Activated CD4-positive, alpha-beta T cell treated with anti-CD3 and anti-CD28 coated beads, Interleukin-2, amount 50 U/mL, for 24 hours (primary cell): Measurements from ENCODE around the gene CTIF.

Experiments
- DNase-seq, 2 donors: peaks; one replicate each; pipeline ENCODE4 v3.0.0-alpha.2; 2020; ENCODE audit warnings: low read depth in 1 of 2, low spot score in 1 of 2

CTIF gene

DNA sequence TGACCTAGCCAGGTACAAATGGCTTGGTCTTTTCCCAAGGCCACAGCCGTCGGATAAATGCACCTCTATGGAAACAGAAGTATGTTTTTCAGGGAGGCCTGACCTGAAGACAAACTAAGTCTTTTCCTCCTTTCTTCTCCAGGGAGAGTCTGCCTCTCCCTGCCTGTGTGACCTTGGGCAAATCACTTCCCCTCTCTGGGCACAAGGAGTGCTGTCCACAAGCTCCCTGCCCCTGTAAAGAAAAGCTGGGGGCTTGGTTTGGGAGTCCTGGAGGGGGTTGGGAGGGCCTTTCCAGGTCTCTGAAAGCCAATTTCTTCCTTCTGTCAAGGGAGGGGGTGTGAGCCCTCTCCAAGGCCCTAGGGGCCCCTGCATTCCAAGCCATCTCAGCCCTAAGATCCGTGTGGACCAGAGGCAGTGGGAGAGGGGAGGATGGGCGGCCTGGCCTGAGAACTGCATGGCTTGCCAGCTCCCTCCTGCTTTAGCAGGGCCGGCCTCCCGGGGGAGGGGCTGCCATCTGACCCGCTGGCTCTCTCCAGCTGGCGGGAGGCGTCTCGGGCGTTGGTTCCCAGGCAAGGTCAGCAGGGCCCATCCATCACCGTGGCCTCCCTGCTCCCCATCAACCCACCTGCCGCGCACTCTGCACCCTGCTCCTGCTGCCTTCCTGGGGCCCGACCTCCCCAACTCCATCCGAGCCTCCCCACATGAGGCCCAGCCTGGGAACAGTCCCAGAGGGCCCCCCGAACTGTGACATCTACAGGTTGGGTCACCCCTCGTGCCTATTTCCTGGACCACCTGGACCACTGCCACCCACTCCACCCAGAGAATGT is 350.5 kb downstream of the CTIF start:
- no peak for DNase-seq

DNA sequence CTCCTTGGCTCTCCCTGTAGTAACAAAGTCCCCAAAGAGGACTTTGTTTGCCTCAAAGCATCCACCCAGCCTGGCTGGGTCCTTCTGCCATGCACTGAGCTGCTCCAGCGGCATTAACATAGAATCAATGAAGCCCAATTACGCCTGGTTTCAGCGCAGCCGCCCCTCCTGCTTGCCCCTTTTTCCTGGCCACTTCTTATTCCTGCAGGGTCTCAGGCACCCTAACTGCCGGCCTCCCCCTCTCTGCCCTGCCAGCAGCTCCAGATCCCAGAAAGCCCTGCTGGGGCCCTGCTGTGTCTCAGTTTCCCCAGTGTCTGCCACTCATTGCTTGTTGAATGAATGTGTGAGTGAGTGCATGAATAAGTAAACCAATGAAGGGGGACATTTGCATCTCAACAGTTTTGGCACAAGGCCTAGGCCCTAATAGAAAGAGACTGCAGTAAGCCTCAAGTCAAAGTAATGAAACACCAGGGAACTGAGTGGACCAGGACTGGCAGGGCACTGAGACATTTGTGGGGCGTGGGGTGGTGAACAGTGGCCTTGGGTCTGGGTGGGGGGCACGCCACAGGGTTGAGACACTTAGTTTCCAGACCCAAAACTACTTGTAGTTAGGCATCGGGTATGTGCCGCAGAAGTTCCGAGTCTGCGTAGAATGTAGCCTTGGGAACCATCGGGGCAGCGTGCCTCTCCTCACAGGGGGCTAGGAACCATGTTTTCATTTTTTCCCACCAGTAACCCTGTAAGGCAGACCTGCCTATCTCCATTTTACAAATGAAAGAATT is 351.3 kb downstream of the CTIF start:
- no peak for DNase-seq

DNA sequence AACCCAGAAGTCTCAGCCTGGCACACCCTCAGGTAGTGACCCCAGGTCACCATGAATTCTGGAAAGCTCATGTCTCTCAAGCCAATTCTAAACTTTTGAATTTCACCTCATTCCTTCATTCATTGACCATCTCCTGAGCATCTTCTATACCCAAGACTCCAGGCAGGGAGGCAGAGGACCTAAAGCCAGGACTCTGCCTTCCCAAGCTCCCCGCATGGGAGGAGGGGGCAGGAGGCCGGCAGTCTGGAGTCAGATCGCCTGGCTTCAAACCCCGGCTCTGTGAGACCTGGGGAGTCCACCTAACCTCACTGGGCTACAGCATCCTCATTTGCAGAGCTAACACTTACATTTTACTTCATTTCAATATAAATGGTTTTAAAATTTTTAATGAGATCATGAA is 352.9 kb downstream of the CTIF start:
- no peak for DNase-seq

DNA sequence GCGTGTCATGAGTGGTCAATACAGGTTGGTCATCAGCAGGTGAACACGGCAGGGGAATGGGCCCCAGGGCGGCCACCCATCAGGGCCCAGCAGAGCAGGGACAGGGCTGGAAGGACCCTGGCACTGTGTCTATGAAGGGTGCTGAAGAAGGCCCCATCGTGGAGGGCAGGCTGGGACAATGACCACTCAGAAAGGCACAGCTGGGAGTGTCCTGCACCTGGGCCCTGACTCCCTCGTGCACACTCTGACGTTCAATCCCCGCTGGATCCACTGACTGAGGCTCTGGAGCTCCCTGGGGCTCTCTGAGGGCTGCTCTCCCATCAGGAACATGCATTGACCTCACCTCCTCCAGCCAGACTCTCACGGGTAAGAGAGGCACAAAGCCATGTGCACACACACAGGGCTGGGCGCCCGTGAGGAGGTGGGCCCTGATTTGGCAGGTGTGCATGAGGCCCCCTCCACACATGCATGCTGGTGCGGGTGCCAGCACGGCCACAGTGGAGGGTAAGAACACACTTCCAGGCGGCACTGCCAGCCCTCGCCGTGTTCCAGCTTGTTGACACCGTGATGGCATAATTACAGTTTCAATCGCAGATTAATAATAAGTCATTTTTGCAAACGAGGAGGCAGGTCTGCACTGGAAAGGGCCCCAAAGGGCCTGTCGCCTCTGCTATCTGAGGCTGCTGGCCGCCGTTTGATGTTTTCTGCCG is 353.5 kb downstream of the CTIF start:
- DNase-seq, result no peak

DNA sequence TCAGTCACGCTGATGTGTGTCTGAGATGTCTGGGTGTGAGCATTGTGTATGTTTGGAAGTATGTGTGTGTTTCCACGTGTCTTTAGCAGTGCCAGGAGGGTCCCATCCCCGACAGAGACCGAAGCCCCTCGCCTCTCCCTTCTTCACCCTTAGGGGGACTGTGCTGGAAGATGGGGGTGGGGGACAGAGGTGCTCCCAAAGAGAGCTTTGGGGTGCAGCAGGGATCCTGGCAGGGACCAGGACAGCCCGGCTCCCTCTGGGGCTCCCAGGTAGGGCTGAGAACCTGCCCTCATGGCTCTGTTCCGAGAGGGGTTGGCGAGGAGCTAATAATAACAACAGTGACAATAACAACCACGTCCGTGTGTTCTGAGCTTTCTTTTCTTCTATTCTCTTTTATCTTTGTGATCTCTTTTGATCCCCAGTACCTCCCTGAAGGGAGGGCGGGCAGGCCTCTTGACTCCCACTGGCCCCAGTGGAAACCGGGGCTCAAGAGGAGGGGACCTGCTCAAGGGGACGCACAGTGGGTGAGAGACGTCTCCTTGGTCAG is 354.3 kb downstream of the CTIF start:
- DNase-seq, result no peak

DNA sequence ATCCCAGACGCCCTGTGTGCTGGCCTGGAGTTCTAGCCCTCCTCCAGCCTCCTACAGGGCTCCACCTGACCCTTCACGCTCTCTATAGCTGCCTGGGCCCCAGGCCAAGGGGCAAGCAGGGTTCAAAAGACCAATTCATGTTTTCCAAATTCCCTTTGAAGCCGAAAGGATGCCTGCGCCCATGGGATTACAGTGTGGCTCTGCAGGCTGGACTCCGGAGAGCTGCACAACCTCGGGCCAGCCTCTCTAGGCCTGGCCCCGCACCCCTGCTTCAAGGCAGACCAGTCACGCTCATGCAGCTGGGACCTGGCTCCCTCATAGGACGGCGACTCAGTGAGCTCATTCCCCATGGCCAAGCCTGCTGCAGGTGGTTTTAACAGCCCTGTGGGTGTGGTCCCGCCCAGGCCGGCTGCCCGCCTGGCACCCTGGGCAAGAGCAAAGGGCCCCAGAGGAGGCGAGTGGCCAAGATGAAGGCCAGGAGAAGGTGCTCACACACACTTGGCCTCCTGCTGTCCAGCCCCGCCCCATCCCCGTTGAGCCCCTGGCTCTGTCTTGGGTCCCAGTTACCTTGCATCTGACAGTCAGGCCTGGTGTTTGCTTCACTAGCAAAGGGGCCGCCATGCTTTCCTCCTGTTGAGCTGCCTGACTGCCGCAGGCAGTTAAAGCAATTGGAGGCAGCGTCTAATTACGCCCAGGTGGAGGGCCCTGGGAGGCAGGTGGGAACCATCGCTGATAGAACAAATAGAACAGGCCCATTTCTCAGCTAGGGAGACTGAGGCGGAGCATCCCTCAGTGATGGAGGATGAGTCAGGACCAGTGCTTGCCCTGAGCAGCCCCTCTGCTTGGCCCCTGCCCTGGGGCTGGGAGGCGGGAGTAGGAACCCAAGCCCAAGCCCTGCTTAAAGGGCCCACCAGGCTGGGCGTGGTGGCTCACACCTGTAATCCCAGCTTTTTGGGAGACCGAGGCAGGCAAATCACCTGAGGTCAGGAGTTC is 355.1 kb downstream of the CTIF start:
- no peak for DNase-seq

DNA sequence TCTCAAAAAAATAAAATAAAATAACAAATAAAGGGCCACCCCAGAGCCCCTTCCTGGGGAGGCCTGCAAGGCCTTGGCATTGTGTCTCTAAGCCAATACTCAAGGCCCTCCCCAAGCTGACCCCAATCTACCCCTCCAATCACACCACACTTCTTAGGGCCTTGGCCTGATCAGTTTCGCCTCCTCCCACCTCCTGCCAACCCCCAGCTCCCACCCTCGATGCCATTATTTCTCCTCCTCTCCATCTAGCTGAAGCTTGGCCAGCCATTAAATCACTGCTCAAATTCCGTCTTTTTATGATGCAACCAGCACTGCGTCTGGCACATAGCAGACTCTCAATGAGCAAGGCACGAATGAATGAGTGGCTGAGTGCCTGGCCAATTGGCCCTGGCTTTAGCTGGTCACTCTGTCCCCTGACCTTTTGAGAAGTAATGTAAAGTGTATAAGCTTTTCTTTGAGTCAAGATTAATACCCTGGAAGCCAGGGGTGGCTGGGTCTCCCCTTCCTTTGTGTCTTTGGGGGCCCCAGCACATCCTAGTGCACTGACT is 356.0 kb downstream of the CTIF start:
- DNase-seq, result no peak

DNA sequence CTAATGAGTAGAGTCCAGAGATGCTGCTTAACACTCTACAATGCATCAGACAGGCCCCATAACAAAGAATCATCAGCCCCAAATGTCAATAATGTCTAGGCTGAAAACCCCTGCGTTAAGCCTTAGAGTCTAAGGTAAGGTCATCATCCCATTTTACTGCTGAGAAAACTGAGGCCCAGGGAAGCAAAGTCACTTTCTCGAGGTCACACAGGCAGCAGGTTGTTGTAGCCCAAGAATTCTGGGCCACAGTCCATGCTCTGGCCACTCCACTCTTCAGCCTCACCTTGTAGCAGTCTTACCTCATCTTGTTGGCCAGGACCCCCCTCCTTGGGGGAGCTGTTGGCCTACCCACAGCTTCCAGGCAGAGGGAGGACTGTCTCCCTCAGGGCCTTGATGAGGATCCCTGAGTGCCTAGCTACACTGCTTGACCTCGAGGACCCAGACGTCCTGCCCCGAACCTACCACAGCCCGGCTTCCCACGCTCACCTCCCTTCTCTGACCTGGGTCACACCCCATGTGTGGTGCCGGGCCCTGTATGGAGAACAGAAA is 357.6 kb downstream of the CTIF start:
- DNase-seq, result no peak

DNA sequence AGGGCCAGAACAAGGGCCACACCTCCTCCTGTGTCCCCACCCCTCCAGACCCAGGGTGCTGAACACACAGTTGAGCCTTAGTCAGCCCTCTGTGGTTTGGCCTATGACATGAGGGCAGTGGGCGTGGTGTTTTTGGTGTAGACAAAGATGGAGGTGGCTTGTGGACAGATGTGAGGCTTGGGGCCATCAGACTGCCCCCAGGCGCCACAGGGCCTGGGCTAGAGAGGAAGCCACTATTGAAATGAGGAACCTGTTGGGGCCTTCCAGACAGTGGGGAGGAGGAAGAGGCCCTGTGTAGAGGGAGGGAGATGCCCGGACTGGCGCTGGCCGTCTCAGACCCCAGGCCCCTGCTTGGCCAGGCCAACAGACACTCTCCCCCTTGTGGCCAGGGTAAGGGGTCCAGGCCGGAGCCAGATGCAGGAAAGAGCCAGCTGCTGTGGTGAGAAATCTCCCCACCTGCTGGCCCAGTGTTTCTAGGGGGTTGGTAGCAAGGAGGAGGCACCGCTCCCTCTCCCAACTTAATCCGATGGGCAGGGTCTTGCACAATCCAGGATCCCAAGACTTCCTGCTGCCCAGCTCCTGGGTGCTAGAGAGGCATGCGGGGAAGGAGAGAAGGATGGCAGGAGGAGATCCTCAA is 358.2 kb downstream of the CTIF start:
- no peak for DNase-seq

DNA sequence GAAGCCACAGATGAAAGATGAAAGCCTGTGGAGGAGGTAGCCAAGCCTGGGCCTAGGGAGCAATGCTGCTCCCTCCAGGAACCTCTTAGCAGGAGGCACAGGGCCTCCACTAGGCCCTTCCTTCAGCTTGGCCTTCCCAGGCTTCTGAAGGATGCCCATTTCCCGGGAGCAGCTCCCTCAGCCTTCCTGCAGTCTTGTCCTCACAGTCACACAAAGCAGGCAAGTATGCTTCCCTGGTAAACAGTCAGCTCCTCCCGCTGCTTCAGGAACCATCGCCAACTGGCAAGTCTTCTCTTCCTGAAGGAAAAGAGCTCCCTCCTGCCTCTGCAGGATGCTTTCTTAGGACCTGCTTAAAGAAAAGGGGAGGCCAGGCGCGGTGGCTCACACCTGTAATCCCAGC is 358.7 kb downstream of the CTIF start:
- no peak for DNase-seq

DNA sequence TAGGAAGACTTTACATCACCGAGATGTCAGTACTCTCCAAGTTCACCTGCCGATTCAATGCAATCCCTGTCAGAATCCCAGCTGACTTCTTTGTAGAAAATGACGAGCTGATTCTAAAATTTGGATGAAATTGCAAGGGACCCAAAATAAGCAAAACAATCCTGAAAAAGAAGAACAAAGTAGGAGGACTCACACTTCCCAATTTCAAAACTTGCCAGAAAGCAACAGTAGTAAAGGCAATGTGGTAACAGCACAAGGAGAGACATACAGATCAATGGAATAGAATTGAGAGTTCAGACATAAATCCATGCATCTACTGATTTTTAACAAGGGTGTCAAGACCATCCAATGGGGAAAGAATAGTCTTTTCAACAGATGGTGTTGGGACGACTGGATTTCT is 359.7 kb downstream of the CTIF start:
- no peak for DNase-seq

DNA sequence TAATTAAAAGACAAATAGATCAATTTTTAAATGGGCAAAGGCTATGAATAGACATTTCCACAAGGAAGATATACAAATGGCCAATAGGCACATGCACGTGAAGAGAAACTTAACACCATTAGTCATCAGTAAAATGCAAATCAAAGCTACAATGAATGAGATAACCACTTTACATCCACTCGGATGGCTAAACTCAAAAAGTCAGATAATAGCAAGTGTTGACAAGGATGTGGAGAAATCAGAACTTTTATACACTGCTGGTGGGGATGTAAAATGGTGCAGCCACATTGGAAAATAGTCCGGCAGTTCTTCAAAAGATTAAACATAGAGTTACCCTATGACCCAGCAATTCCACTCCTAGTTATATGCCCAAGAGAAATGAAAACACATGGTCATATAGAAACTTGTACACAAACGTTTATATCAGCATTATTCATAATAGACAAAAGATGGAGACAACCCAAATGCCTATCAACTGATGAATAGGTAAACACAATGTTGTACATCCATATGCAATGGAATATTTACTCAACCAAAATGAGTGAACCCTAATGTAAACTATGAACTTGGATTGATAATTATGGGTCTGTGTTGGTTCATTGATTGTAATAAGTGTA is 360.8 kb downstream of the CTIF start:
- DNase-seq, result no peak

DNA sequence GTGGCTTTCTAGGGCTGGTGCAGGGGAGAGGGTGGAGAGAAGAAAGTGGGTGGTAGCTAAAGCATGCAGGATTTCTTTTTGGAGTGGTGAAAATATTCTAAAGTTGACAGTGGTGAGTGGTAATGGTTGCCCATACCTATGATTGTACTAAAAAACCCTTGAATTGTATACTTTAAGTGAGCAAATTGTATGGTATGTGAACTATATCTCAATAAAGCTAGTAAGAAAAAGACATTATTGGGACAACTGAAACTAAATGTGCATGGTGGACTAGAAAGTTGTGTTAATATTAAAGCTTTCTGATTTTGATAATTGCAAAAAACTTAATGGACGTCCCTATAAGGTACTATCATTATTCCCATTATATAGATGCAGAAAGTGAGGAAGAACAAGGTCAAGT is 361.6 kb downstream of the CTIF start:
- no peak for DNase-seq

DNA sequence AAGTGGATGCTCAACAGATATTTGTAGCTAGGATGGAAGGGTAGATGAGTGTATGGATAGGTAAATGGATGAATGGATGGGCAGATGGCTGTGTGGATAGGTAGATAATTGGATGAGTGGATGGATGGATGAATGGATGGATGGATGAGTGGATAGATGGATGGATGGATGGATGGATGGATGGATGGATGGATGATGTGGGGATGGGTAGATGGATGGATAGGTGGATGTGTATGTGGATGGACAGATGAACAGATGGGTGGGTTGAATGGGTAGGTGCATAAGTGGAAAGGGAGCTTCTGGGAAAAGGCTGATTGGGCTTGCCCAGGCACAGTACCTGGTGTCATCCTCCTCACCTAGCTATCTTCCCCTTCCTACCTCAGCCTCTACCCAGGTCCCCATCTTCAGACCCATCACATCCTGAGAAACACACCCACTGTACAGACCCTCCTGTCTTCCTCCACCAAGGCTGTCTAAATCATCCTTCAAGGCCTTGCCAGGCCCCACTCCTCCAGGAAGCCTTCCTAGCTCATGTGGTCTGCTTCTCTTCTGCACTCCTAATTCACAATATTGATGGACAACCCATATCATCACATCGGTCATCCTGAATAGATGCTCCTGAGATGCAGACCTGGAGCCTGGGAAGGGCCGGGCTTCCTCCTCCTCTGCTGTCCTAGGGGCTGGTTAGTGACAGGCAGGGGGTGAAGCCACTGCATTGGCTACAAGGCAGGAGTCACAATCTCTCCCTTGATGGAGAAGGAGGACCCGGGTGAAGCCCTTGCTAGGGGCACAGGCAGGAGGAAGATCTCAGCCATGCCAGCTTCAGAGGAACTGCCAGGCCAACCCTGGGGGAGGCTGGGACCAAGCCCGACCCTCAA is 362.6 kb downstream of the CTIF start:
- DNase-seq, result no peak

DNA sequence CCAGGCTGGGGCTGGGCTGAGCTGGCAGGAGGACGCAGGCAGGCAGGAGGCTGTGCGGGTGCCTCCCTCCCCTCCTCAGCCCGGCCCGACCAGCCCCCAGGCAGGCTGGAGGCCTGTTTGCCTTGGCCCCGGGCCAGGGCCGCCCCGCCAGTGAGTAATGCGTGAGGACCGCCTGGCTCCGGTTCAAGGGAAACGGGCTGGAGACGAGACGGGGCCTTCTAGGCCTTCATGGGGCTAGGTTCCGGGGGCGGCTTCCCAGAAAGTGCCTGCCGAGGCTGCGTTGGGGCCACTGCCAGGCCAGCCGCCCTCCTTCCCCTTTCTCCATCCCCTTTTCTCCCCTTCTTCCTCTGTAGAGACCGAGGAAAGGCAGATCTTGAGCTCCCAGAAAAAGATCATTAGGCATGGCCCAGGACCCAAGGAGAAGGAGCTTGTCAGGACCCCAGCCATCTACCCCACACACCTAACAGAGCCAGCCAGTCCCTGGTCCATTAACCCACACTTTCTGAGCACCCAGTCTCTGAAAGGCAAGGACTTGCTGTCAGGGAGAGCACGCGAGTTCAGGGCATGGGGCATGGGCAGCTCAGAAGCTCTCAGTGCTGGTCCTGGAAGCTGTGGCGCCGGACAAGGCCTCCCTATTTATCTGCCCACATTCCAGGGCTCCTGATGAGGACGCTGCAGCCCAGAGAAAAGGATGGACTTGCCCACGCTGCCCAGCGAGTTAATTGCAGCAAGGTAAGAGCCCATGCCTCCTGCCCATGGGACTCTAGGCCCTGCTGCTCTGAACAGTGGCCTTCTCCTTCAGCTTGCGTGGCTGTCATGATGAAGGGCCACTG is 363.4 kb downstream of the CTIF start:
- DNase-seq, result no peak

DNA sequence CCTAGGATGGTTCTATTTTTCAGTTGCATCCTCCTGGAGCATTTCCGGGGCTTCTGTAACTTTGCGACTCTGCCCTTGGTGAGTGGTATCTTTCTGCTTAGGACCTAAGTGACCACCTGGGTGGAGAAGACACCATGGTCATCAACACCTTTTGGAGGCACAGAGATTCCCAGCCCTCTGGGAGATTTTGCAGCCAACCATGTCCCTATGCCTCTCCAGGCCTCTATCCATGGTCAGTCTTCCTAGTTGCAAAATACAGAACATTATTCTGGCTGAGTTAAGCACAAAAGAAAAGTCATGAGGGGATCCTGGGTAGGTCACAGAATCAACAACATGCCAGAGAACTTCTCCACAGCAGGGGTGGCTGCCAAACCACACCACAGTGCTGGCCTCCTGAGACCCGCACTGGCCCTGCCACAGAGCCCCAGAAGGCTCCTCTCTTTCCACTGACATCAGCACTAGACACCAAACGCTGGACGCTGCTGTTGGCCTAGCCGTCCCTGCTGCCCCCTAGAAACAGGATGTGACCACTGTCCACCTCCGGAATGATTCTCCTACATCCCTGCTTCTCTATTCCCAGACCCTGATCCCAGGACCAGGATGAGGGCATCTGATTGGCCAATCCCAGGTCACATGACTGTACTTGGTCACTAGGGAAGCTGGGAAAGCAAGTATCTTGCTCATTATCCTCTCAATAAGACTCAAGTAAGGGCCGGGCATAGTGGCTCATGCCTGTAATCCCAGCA is 364.2 kb downstream of the CTIF start:
- DNase-seq, result no peak
